Activated naive CD4-positive, alpha-beta T cell treated with Interleukin-2 at 50 U/mL for 16 hours (primary cell): ENCODE measurements around the gene RNASEH1.

Experiments used
- DNase-seq: peaks from one replicate; pipeline ENCODE4 v3.0.0-alpha.2; 2020

RNASEH1 gene, protein sequence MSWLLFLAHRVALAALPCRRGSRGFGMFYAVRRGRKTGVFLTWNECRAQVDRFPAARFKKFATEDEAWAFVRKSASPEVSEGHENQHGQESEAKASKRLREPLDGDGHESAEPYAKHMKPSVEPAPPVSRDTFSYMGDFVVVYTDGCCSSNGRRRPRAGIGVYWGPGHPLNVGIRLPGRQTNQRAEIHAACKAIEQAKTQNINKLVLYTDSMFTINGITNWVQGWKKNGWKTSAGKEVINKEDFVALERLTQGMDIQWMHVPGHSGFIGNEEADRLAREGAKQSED

DNA sequence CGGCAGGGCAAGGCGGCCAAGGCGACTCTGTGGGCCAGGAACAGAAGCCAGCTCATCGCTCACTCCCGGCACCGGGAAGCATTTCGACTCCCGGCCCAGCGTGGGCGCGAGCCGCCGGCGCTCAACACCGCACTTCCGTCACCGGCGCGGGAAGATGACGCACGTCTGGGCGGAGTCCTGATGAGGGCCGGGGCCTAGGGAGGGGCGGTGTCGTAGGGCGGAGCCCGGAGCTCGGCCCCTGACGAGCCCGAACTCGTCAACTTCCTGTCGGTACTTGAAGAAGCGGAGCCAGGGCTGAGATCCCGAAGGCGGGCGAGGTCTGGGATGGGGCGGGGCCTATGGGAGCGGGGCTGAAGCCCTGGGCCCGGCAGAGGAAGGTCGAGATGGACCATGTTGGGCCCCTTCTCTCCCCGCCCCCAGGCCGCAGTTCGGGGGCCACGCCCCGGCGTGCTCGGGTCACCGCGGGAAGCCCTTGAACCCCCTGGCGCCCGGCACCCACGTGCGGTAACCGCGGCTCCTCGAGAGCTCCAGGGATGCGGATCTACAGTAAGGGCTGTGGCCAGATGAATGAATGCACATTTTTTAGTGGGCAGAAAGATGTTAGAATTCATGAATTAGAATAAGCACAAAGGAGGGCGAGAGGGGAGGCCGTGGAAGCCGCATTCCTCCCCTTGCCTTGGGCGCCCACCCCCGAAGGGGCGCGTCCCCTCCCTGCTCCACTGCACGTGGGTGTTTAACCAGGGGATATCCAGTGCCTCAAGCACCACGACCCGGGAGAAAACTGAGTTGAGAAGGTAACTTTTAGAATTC lies at the start of gene RNASEH1:
TSS of gene RNASEH1 (minus strand) at position 129 of the 810 bp plus-strand sequence. CDS start at position 56, 73 bp downstream.
- DNase-seq, result peak; percentile 99

DNA sequence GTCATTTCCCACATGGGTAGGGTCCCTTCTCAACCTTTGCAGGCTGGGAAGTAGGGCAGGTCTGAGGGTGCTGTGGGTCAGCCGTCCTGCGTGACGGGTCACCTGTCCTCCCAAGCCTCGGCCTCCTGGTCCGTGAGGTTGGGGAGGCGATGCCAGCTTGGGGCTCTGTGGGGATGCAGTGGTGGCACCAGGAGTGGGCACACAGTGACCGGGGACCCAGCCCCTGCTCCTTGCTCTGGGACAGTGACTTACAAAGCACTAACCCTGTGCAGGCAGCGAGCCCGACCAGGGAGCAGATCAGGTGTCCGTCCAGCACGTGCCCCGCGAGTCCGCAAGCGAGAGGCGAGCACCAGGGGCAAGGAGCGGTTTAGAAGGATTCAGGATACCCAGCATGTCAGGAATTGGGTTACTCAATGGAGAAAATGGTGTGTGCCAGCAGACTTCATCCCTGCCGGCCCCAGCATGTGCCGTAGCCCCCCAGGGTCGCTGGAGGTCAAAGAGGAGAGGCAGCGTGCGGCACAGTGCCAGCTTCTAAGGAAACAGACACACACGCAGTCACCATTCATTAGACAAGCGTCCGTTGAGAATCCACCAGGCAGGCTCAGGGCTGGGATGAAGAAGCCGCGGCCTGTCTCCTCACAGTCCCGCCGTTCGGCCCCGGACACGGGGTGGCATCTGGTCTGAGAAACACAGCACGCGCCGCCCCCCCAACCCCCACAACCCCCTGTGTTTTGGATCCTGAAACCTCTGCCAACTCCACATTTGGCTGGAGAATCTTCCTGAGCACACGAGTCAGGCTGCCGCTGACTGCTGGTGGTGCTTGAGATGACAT lies 48.5 kb upstream of the RNASEH1 start:
- DNase-seq, result no peak

DNA sequence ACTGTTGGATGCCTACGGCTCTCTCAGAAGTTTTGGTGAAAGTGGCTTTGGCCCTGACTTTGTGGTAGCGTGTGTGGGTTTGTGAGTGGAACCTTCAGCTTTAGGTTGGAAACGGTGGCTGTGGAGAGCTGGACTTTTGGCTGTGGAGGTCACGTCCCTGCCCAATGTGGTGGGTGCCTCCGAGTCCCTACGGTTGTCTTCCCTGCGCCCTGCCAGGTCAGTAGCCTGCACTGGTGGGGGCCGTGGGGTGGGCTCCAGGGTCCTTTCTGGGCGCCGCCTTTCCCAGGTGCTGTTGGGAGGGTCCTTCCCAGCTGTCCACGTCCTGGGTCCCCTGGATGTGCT lies 47.9 kb upstream of the RNASEH1 start:
- no peak for DNase-seq

DNA sequence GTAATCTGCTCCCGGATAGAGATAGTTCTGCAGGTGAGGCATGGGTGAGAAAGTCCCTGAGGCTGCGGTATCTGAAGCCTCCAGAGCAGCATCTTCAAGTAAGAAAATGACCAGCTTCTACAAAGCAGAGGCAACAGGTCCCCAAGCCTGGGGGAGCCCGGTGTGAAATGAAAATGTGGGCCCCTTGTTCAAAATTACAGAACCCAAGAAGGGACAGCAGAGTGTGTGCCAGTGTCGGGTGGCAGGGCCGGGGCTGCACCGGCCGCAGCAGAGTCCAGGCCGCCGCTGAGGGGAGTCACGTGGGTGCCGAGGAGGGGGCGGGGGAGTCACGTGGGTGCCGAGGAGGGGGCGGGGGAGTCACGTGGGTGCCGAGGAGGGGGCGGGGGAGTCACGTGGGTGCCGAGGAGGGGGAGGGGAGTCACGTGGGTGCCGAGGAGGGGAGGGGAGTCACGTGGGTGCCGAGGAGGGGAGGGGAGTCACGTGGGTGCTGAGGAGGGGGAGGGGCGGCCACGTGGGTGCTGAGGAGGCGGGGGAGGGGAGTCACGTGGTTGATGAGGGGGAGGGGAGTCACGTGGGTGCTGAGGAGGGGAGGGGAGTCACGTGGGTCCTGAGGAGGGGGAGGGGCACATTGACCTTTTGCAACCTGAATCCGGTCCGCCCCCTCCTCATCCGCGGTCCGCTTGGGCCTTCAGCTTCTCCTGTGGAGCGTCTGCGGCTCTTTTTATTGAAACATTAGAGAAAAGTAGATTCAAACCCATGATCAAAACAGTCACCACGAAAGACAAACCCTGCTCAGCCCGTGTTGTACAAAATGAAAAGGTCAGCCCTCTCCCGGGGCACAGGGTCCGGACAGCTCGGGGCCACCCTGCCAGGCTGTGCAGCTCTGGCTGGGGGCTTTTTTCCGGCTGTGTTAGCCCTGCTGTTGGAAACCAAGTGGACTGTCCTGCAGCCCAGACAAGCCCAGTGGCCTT lies 47.1 kb upstream of the RNASEH1 start:
- peak; percentile 48 for DNase-seq

DNA sequence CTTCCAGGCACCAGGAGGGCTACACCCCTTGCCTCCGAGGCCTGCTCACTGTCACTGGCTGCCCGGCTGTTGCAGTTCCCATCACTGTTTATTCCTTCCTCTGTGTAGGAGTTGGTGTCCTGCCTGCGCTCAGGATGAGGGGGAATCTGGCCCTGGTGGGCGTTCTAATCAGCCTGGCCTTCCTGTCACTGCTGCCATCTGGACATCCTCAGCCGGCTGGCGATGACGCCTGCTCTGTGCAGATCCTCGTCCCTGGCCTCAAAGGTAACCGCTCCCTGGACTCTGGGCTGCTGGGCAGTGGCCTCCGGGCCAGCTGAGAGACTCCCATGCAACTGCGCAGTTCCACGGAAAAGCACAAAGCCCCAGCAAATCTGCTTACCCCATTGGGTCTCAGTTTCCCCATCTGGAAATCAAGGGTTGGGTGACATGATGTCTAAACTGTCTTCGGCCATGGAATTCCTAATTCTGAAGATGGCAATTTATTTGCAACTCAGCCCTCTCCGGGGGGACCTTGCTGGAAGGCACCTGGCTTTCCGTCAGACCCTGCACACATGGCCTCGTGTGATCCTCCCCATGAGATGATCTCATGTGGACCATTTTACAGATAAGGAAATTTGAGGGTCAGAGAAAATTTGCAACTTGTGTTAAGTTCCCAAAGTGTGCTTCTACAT lies 46.2 kb upstream of the RNASEH1 start:
- DNase-seq, result no peak

DNA sequence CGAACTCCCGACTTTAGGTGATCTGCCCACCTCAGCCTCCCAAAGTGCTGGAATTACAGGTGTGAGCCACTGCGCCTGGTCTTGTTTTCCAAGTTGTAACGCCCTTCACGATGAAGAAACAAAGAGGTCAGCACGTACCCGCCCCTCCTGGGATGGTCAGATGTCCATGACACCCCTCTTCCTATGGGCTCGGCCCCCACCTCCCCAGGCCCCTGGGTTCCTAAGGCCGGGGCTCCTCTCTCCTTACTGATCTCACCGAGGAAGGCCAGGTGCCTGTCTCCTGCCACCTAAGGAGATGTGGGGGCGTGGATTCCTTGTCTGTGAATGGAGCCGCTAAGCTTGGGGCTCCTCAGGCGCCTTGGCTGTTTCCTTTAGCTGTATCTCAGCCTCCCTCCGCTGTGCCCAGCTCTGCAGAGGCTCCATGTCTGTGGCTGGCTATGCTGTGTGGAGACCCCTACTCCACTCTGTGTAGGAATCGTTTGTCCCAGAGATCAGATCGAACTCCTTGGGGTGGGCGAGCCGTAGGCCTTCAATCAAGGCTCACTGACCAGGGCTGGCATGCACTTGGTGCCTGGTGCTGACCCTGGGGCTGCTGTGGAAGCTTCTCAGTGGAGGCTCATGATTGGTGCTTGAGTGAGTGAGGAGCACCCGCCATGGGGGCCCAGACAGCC lies 45.5 kb upstream of the RNASEH1 start:
- DNase-seq, result no peak

DNA sequence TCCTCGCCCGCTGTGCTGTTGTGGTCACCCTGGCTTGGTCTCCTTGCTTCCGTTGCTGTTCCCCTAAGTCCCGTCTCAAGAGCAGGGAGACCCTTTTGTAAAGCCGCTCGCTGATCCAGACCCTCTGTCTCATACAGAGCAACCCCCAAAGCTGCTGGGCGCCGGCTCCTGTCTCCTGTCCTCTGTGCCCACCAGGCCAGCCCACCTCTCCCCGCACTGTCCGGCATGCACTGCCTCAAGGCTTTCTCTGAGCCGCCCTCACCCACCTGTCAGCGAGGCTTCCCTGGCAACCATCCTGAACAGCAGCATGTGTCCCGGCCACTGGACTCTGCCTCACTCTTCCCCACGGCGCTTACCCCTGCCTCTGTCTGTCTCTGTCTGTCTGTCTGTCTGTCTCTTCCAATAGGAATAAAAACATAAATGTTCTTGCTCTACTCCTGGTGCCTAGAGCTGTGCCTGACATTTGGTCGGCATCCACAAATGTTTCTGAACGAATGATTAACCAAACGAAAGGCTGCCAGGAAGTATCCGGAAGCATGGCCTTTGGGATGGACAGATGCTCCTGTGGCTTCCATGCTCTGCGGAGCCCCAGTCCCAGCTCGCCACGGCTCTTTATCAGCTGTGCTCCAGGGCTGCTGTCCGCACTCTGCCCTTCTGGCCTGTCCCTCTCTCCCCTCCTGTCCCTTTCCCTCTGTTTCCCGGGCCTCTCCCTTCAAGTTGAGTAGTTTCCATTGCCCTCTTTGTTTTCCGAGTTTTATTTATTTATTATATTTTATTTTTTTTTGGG lies 44.6 kb upstream of the RNASEH1 start:
- no peak for DNase-seq

DNA sequence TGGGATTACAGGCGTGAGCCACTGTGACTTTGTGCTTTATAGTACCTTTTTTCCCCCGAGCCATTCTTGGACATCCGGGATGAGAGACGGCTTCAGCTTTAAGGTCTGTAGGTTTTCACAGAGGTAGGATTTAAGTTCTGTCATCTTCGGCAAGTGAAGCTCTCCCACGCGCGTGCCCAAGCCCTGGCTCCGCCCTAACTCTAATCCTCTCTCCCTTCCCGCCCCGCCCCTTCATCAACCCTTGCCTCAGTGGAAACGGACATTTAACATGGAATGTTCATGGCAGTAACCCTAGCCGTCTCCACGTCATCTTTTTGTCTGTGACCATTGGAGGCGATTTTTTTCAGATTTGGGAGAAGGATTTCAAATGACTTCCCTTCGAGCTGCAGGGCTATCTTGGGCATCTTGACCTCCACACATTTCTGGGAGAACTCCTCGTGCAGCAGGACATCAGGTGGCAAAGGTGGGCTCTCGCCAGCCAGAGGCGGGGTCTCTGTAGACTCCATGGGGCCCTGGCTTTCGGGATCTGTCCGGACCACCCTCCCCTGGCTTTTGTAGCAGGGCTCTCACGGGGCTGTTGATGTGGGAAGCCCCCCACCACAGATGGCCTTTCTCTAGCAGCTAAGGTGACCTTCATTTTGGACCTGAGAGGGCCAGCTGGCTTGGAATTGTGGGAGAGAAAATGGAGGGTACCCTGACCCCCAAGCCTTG lies 43.6 kb upstream of the RNASEH1 start:
- DNase-seq, result no peak

DNA sequence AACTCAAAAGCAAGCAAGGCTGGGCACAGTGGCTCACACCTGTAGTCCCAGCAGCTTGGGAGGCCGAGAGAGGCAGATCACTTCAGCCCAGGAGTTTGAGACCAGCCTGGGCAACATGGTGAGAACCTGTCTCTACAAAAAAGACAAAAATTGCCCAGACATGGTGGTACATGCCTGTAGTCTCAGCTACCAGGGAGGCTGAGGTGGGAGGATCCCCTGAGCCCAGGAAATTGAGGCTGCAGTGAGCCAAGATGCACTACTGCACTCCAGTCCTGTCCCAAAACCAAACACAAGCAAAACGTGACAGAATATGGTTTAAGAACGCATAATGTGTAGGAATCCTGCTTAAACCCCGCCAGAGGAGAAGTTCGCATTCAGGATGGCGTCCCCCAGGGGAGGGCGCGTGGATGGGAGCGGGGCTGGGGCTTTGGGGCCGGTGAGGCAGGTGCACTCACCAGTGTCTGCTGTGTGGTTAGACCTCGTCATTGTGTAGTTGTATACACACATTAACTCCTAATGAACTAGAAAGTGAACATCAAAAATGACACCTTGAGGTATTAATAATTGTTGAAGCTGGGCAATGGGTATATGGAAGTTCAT lies 42.2 kb upstream of the RNASEH1 start:
- DNase-seq, result no peak

DNA sequence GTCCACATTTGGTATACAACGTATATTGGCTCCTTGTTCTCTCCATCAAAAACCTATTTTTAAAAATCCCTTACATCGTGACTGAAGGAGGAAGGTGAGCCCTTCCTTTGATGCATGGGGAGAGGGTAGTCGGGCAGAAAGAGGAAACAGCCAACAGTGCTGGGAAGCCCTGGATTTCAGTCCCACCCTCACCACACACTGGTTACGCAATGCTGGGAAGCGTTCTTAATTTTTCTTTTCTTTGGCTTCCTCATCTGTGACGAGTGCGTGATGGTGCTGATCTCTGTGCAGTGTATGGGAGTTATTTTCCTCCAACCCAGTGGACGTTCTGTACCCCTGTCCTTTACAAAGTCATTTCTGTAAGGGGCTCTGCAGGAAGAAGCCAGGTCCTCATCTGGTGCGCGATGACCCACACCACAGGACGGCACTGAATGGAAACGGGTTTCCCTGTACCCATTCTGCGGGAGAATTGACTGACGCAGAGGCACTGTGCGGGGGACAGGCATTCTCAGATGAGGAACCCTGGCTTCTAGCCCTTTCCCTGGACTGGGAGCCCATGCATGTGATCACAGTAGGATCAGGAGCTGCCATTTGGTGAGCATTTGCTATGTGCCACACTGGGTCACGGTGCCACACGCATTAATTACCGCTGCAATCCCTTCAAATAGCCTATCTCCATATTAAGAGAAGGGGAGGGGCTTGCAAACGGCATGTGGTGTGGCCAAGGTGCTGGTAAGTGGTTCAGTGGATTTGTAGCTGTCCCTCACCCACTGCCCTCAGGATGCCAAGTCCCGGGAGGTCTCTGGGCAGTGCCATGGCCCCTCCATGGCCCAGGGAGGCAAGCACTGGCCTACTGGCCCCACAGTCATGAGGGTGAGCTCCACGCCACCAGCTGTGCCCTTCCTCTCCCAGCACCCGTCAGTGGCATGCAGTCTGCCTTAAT lies 41.0 kb upstream of the RNASEH1 start:
- no peak for DNase-seq

DNA sequence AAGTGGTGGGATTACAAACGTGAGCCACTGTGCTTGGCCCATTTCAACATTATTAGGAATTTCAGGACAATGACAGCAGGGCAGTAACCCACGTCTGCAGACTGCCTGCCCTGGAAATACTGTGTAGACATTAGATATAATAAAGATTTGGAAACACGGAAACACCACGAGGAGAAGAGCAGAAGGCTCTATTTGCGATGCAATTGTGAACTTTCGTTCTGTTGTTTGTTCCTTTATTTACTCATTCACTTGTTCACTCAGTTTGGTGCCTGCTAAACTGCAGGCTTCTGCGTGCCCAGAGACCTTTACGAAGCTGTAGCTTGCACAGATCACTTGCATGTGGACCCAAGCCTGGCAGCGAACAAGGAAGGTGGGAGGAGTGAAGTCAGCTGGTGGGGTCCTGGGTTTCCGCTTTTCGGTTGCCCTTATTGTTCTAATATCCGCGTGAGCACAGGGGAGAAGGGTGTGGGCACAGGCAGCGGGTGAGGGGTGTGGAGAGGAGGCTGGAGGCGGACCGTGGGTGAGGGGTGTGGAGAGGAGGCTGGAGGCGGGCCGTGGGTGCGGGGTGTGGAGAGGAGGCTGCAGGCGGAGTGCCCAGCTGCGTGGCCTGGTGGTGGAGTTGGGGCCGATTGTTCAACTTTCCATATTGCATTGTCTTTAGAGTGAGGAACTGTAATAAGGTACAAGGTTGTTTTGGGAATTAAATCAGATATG lies 40.2 kb upstream of the RNASEH1 start:
- DNase-seq, result no peak

DNA sequence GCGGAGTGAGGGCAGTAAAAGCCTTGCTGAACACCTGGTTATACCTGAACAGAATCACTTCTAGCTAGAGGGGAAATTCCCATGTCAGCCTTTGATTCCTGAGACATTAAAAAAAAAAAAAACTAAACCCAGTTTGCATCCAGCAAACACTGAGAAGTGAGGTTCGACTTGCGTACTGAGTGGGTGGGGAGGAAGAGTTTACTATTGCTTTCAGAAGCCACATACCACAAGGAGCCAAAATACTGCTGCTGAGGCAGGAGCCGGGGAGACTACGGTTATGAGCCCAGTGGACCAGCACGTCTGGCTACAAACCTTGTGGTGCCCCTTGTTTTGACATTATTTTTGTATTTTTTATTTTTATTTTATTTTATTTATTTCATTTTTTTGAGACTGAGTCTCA lies 39.4 kb upstream of the RNASEH1 start:
- DNase-seq, result peak; percentile 20

DNA sequence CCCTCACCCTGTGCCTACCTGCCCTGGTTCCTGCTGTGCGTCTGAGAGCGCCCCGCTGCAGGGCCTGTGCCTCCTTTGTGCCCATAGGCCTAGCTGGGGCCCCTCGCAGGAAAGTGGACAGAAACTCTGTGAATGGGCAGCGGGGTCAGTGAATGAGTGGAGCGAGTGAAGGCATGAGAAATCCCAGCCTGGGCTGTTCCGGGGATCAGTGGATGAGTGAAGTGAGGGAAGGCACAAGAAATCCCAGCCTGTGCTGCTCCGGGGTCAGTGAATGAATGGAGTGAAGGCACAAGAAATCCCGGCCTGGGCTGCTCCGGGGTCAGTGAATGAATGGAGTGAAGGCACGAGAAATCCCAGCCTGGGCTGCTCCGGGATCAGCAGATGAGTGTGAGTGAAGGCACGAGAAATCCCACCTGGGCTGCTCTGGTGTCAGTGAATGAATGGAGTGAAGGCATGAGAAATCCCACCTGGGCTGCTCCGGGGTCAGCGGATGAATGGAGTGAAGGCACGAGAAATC lies 38.8 kb upstream of the RNASEH1 start:
- DNase-seq, result no peak

DNA sequence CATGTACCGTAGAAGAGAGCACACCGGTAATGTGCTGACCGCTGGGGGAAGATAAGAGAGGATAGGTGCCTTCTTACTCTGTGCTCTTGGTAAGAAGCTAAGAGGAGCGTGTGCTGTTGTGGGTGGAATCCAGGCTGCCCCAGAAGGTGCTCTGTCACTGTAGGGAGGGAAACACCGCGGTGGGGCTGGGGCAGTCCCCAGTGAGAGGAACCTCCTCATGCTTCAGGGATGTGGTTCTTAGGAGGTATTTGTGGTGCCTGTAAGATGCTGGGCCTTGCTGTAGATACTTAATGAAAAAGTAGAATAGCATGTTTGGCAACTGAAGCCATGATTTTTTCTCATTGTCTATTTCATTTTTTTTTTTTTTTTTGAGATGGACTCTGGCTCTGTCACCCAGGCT lies 37.9 kb upstream of the RNASEH1 start:
- DNase-seq, result peak; percentile 55

DNA sequence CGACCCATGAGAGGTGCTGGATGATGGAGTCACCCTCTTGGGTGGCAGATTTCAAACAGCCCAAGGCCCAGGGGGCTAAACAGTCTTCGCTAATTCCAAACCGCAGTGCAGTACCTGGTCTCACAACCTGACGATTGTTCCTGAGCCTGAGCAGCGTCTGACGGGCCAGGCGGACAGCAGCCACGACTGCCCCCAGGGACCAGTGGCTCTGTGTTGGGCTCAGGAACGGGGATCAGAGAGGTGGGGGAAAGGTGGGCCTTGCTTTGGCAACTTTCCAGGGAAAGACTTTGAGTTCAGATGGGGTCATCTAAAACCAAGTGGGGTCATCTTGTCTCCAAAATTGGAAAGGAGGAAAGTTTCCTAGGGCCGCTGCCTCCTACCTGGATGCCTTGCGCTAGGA lies 37.3 kb upstream of the RNASEH1 start:
- no peak for DNase-seq

DNA sequence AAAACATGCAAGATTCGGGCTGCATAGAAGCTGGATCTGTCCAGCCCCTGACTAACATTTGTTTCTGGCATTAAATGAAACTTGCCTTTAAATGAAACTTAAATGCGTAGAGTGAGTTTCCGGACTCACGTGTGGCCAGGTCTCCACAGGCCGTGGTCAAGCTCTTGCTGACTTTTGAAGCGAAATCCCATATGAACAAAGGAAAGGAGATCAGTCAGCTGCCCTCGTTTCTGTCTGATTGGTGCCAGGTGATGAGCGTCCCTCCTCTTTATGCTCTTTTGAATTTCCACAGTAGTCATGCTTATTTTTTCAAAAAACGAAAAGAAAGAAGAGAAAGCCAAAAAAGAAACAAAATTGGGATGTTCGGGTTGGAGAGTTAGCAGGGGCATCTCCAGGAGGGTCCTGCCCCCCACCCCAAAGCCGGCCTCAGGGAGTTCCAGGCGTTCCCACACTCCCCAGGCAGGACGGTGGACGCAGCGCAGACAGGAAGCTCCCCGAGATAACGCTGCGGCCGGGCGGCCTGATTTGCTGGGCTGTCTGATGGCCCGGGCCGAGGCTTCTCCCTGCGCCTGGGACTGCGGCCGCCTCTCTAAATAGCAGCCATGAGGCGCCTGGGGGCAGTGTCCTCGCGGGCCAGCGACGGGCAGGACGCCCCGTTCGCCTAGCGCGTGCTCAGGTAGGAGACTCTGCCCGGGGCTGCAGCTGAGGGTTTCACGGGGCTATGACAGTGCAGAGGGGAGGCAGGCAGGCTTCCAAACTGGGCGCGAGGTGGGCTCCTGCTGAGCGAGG lies 36.6 kb upstream of the RNASEH1 start, which contains the start of gene COLEC11:
TSS of gene COLEC11 (plus strand) at position 620 of the 789 bp plus-strand sequence. CDS start 9,229 bp downstream, outside the sequence.
- no peak for DNase-seq
